Measurements from ENCODE around the gene CARD14. TPM values are rescaled to one million over a fixed set of nuclear protein-coding genes. Genes with fewer than 3 reads are reported as not detected.
A peak's percentile ranks its signal among the peaks of the same experiment; 100 is the strongest.

Gene CARD14
- 1 to 10 TPM in 4 of 12 donors, under 1 TPM in 6, not detected in 2; 0.31 to 4.5 (median 0.88) TPM for polyA plus RNA-seq (ENCODE audit: insufficient read length in 12 of 12)
- long read RNA-seq, donor 1, partial matches to known transcripts: 11 of 17 reads
- long read RNA-seq, donor 1, other reads (novel, unspliced or antisense): 6 of 17 reads
- long read RNA-seq, donor 2: 0 reads
- long read RNA-seq, donor 3, partial matches to known transcripts: 23 of 23 reads
- long read RNA-seq, donor 3, other reads (novel, unspliced or antisense): 0 of 23 reads
- long read RNA-seq, donor 4: 0 reads
- long read RNA-seq, donor 5: 0 reads
- long read RNA-seq, donor 6: 0 reads
- long read RNA-seq, donor 7: 0 reads
- long read RNA-seq, donor 8: 0 reads
- long read RNA-seq, donor 9: 0 reads
- long read RNA-seq, donor 10: 0 reads
- long read RNA-seq, donor 11: 0 reads

- DNase-seq: no peak
Measured at GRCh38 chr17:80169784-80170500, at the start of gene CARD14. Gene CARD14, plus strand, starts transcription at chr17:80170030. Its CDS starts 11,409 bp downstream, at chr17:80181439.

GRCh38 chr17:80122026-80122575 is 47.7 kb upstream of the CARD14 start:
- DNase-seq: no peak

GRCh38 chr17:80122926-80123505 is 46.8 kb upstream of the CARD14 start:
- DNase-seq: no peak

GRCh38 chr17:80123791-80124190 is 46.0 kb upstream of the CARD14 start:
- no peak for DNase-seq

- no peak for DNase-seq
Measured at GRCh38 chr17:80124351-80124981, 45.4 kb upstream of the CARD14 start.

- no peak for DNase-seq
Measured at GRCh38 chr17:80125656-80126448, 44.0 kb upstream of the CARD14 start.

- DNase-seq: no peak
Measured at GRCh38 chr17:80126449-80126715, 43.4 kb upstream of the CARD14 start.

- DNase-seq: no peak
Measured at GRCh38 chr17:80129006-80129565, 40.7 kb upstream of the CARD14 start.

- DNase-seq: no peak
Measured at GRCh38 chr17:80130992-80131391, 38.8 kb upstream of the CARD14 start.

GRCh38 chr17:80132906-80133625 is 36.8 kb upstream of the CARD14 start:
- no peak for DNase-seq

- DNase-seq: no peak
Measured at GRCh38 chr17:80133626-80133970, 36.2 kb upstream of the CARD14 start.

GRCh38 chr17:80137131-80137530 is 32.7 kb upstream of the CARD14 start:
- no peak for DNase-seq

- no peak for DNase-seq
Measured at GRCh38 chr17:80138856-80139426, 30.9 kb upstream of the CARD14 start.

- no peak for DNase-seq
Measured at GRCh38 chr17:80141463-80142165, 28.2 kb upstream of the CARD14 start.

- DNase-seq: no peak
Measured at GRCh38 chr17:80142929-80143328, 26.9 kb upstream of the CARD14 start.

- no peak for DNase-seq
Measured at GRCh38 chr17:80145076-80146075, 24.5 kb upstream of the CARD14 start.

GRCh38 chr17:80146121-80147034 is 23.5 kb upstream of the CARD14 start:
- DNase-seq: peak; percentile 26

Data from muscle of arm (tissue), 14 donors.